HG03520 (cell line): Measurements from ENCODE around the gene CFAP97D2.
"Not testable (repeated sequence)": the region's sequence is repeated elsewhere in the genome, so short reads cannot be mapped to it uniquely, and the experiment has no call there.

ENCODE experiments used
- ATAC-seq: cut with Tn5 transposase; IDR thresholded peaks from one replicate; pipeline ENCODE4 v1.9.1; 2021; ENCODE audit warnings: mild to moderate bottlenecking, moderate library complexity; ENCODE audit not compliant: unreplicated experiment

CFAP97D2 gene

GRCh38 chr13:114194853-114195252 lies 15.8 kb downstream of the CFAP97D2 start:
- ATAC-seq = no peak

- ATAC-seq = no peak
These were observed 17.6 kb downstream of the CFAP97D2 start for GRCh38 chr13:114196629-114197028.

- ATAC-seq = no peak
These were observed 19.5 kb downstream of the CFAP97D2 start for GRCh38 chr13:114198556-114198955.

GRCh38 chr13:114199526-114199925 lies 20.5 kb downstream of the CFAP97D2 start:
- not testable (repeated sequence) for ATAC-seq

DNA sequence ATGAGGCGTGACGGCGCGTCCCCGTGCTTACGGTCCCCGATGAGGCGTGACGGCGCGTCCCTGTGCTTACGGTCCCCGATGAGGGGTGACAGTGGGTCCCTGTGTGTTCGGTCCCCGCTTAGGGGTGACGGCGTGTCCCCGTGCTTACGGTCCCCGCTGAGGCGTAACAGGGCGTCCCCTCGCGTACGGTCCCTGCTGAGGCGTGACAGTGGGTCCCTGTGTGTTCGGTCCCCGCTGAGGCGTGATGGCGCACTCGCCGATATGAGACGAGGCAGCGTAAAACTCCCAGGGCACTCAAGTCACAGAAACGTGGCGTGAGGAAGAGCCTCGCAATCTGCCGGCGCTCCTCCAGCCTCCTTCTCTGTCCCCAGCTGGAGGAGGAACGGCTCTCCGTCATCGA lies 20.9 kb downstream of the CFAP97D2 start:
- ATAC-seq = no peak

DNA sequence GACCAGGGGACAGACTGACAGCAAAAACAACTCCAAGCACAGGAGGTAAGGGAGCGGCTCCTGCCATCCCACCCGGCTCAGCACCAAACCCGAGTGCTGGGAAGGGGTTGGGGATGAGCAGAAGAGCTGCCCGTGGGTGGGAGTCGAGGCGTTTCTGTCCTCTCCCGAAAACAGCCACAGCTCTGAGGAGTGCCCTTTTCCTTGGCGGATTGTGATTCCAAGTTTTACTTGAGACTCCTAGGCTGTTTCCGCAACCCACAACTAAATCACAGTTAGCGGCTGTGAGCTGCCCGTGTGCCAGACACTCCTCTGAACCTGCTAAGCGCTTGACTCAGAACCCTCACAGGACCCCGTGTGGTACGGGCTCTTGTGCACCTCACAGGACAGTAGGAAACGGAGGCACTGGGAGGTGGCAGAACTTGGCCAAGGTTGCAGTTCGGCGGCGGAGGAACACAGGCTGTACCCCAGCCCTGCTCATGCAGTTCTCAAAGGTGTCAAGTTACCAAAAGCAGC lies 21.4 kb downstream of the CFAP97D2 start:
- ATAC-seq = no peak

DNA sequence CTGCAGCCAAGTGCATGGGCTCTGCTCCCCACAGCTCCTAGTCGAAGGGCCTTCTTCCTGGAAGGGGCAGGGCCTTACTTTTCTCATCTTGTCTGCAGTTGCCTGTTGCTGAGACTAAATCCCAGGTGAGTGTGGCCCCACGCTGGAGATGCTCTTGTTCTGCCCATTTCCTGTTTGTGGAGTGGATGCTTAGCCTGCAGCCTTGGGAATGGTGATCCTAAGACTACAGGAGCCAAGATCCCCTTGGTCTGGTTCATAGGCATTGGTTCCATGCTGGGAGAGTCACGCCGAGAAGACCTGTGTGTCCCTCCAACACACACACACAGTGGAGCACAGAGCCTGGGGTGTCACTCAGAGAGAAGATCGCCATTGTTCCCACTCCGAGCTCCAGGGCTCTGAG lies 23.5 kb downstream of the CFAP97D2 start:
- no peak for ATAC-seq

DNA sequence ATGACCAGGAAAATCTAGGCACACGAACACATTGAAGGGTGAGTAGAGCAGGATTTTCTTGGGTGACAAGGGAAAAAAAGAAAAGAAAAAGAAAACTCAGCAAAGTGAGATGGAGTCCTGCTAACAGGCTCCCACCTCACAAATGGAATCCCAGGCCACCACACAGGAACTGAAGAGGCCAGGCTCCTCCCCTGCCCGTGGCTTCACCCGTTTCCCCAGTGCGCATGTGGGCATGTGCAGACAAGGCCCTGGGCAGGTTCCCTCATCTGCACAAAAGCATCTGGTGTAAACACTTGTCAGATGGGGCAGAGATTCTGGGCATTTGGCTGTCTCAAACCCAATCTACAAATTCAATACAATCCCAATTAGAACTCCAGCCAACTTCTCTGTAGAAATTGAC lies 24.5 kb downstream of the CFAP97D2 start:
- no peak for ATAC-seq

DNA sequence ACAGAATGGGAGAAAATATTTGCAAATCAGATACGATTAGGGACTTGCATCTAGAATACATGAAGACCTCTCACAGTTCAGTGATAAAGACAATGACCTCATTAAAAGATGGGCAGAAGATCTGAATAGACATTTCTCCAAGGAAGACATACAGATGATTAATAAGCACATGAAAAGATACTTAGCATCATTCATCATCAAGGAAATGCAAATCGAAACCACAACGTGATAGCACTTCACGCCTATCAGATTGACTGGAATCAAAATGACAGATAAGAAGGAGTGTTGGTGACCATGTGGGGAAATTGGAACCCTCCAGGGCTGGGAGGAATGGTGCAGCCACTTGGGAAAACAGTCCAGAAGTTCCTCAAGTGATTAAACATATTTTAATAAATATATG lies 25.8 kb downstream of the CFAP97D2 start:
- ATAC-seq = no peak

DNA sequence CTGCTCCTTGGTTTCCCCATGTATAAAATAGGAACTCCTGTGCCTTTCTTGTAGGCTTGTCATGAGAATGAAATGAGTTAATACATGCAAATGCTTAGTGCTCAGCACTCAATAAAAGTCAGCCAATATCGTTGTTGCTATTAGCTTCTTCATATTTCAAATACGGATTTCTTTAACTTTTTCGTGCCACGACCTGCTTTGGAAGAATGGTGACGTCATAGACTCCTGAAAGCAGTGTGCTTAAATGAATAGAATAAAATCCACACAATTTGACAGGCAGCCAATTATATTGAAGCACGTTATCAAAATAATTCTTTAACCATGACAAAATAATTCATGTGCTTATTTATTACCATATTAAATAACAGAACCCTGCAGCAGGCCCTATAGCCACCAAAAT lies 29.1 kb downstream of the CFAP97D2 start:
- ATAC-seq = no peak

GRCh38 chr13:114211446-114212157 lies 32.5 kb downstream of the CFAP97D2 start:
- ATAC-seq = no peak

GRCh38 chr13:114212158-114212495 lies 33.1 kb downstream of the CFAP97D2 start:
- no peak for ATAC-seq

DNA sequence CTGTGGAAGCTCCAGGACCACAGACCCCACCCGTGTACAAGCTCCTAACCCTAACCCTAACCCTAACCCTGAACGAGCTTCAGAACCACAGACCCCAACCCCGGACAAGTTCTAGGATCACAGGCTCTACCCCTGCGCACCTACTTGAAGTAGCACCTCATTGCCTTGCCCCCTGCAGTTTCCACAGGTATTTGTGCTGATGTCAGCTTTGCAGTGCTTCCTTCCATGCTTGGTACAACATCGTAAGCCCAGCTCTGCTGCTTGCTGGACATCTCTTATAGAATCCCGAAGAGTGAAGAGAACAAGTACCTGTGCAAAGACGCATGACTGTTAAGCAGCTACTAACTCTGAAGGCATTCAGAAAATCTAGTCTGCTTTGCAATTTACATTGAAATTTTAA lies 34.9 kb downstream of the CFAP97D2 start:
- ATAC-seq = no peak

- no peak for ATAC-seq
These were observed 40.3 kb downstream of the CFAP97D2 start for GRCh38 chr13:114219392-114219791.

DNA sequence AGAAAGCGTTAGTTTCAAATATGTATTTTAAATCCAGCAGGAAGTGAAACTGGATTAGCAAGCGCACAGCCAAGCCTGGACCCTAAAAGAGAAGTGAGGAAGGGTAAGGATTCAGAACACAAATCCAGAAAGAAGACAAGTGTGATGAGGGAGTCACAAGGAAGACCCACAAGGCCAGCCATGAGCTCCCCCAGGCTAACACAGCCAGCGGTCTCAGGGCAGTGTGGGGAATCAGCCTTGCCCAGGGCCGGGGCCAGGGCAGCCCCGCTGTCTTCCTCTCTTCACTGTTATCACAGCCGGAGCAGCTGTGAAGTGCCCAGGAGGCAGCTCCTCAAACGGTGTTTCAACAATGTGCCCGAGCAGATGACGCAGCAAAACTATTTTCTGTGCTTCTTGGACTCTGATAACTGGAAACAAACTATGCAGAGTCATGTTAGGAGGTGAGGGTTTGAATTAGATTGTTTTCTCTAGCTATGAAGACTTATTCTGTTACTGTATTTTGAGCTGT lies 43.5 kb downstream of the CFAP97D2 start:
- ATAC-seq = no peak

DNA sequence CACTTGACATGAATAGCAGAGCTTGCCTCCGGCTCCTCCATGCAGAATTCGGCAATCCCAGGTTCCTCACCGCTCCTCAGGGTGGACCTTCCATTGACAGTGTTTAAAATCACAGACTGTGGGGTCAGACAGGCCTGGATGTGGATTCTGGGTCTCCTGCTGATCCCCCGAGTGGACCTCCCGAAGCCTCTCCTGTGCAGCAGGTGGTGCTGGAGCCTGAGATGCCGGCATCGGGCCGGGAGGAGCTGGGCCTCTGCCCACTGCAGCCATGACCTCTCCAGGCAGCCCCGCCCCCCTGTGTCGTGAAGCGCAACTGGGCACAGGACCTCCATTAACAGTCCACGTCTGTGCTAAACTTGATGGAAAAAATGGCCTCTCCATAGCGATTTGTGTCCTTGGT lies 45.1 kb downstream of the CFAP97D2 start:
- ATAC-seq = no peak

DNA sequence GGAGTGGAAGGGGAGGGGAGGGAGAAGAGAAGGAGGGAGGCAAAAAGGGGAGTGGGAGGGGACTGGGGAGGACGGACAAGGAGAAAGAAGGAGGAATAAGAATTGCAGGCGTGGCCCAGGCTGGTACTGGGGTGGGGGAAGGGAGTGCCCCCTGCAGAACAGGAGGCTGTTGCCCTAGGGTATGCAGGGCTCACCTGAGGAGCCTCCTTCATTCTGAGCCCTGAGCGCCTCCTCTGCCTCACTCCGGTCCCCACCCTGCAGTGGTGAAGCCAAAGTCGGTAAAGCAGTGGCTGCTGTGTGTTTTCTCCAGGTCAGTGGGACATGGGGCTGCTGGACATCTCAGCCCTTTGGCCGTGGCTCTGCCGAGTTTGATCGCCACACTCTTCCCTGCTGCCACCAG lies 46.6 kb downstream of the CFAP97D2 start:
- no peak for ATAC-seq

GRCh38 chr13:114226088-114226487 lies 47.0 kb downstream of the CFAP97D2 start:
- no peak for ATAC-seq

DNA sequence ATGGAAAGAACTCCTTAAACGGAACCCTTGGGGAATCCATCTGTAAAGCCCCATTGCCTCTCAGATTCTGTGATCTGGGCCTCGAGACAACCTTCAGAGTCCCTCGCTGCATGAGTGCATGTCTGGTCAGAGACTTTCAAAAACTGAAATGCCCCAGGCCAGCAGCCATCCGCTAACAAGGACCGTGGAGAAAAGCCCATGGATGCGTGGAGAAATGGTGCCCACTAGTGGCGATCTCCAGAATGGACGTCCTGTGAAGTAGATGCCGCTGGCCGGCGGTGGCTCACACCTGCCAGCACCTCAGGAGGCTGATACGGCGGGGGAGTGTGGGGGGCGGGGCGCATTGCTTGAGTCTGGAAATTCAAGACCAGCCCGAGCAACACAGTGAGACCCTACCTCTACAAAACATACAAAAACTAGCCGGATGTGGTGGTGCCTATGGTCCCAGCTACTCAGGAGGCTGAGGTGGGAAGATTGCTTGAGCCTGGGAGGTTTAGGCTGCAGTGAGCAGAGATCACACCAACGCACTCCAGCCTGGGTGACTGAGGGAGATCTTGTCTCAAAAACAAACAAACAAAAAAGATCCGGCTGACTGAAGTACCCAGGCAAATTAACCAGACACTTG lies 47.8 kb downstream of the CFAP97D2 start:
- ATAC-seq = no peak

DNA sequence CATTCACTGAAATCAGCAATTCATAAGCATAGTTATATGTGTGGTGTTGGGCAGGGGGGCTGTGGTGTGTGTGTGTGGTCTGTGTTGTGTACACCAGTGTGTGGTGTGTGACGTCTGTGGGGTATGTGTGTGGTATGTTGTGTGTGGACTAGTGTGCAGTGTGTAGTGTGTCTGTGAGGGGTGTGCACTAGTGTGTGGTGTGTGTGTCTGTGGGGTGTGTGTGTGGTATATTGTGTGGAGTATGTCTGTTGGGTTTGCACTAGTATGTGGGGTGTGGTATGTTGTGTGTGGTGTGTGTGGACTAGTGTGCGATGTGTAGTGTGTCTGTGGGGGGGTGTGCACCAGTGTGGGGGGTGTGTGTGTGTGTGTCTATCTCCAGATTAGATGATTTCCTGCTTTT lies 48.5 kb downstream of the CFAP97D2 start:
- no peak for ATAC-seq

GRCh38 chr13:114228176-114228575 lies 49.1 kb downstream of the CFAP97D2 start:
- ATAC-seq = no peak

DNA sequence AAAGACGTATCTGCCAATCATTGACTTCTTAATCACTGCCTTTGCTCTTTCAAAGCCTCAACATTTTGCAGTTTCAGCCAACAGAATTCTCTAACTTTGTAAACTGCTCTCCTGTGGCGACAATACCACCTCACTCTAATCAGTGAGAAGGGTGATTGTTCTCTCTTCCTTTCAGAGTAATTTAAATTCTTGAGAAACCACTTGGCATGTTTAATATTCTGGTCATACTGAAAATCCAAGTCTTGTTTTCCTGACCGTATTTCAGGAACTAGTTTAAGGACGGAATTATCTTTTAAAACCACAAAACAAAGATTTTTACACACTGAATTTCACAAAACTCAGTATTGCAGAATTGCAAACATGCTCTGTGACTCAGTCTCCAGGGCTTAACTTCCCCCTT lies 50.4 kb downstream of the CFAP97D2 start:
- no peak for ATAC-seq
